NCI-H2107 (cell line): ENCODE data around the gene PPP1R1B.

Experiments
- DNase-seq: peaks from one replicate; lab custom pipeline; 2025; lab: John Stamatoyannopoulos, UW

The PPP1R1B gene

DNA sequence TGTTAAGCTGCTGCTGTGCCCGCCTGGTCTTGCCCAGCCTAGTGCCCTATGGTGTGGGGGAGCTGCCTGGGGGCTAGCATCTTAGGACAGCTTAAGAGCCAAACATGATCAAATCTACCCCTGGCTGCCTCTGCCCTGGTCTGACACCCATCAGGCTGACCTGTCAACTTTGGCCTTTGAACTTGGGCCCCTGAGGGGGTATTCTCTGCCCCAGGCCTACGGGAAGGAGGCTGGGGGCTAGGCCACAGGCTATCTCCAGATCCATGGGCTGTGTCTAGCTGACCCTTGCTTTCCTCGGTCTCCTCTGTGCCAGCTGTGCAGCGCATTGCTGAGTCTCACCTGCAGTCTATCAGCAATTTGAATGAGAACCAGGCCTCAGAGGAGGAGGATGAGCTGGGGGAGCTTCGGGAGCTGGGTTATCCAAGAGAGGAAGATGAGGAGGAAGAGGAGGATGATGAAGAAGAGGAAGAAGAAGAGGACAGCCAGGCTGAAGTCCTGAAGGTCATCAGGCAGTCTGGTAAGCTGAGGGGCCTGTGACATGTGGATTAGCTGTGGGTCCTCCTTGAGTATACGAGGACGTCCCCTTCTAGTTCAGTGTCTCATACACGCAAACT lies 6.9 kb downstream of the PPP1R1B start:
- no peak for DNase-seq

DNA sequence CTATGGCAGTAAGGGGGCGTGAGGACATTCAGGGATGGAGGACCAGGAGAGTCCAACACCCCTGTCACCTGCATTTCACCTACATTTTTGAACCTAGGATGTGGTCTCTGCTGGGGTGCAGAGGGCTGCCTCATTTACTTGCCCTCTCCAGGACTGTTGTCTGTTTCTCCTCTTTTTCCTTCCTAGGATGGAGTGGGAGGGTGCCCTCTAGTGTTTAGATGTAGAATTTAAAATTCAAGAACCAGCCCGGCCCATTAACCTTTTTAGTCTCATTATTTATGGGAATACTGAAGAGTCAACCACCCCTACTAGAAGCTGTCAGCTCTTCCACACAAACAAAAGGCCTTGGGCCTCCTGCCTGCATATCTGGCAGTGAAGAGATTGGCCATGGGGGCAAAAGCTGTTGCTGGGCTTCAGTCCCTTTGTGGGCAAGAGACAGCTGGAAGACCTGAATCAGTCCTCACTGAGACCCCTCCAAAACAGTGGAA lies 7.7 kb downstream of the PPP1R1B start:
- no peak for DNase-seq

GRCh38 chr17:39635614-39636176 lies 8.9 kb downstream of the PPP1R1B start:
- DNase-seq, result no peak

- no peak for DNase-seq
These were observed 9.8 kb downstream of the PPP1R1B start for GRCh38 chr17:39636587-39636926.

DNA sequence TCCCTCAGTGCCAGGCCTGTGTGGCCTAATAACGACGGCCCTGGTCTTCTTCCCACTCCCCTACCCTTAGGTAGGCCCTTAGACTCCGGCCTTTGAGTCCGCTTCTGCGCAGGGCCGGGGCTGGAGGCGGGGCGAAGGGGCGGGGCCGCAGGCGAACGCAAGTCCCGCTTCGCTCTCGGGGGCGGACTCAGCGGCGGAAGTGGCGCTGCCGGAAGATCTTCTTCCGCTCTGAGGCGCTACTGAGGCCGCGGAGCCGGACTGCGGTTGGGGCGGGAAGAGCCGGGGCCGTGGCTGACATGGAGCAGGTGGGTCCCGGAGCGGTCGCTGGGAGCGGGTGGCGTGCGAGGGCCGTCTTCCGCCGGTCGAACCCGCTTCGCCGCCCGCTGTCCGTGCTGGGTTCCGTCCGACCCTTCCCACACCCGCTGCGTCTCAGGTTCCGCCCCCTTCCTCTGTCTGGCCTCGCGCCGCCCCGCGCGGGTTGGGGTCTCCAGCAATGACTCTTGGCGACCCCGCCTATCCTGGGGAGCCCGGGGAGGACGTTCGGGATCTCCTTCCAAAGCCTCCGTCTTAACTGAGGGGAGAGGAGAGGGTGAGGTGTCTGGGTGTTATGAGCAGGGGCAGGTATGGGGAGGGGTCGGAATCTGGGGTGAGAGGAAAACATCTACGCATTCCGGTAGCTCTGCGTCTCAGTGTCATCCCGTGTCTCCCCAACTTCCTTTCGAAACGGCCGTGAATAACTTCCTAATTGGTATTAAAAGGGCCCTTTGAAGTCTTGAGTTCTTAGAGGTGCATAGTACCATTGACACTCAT lies 10.4 kb downstream of the PPP1R1B start, which contains the start of gene STARD3:
Gene STARD3 (plus strand): TSS at position 218 of the 810 bp plus-strand sequence. CDS start 16,388 bp downstream, outside the sequence.
- DNase-seq, result peak; percentile 65

GRCh38 chr17:39638317-39638716 lies 11.6 kb downstream of the PPP1R1B start:
- DNase-seq, result no peak

DNA sequence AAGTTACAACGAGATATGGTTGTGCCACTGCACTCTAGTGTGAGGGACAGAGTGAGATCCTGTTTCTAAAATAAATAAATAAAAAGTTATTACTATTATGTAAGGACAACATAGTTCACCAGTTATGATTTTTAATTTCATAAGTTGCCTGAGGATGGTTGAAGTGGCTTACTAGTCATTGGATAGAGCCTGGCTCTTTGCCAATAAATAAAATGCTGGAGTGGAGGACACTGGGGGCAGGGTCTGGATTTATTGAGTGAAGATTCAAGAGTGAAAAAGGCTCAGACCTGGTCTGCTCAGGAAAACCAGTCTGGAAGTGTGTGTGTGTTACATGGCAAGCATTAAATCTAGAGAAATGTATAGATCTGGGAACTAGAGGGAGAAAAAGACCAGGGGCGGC lies 12.3 kb downstream of the PPP1R1B start:
- no peak for DNase-seq

DNA sequence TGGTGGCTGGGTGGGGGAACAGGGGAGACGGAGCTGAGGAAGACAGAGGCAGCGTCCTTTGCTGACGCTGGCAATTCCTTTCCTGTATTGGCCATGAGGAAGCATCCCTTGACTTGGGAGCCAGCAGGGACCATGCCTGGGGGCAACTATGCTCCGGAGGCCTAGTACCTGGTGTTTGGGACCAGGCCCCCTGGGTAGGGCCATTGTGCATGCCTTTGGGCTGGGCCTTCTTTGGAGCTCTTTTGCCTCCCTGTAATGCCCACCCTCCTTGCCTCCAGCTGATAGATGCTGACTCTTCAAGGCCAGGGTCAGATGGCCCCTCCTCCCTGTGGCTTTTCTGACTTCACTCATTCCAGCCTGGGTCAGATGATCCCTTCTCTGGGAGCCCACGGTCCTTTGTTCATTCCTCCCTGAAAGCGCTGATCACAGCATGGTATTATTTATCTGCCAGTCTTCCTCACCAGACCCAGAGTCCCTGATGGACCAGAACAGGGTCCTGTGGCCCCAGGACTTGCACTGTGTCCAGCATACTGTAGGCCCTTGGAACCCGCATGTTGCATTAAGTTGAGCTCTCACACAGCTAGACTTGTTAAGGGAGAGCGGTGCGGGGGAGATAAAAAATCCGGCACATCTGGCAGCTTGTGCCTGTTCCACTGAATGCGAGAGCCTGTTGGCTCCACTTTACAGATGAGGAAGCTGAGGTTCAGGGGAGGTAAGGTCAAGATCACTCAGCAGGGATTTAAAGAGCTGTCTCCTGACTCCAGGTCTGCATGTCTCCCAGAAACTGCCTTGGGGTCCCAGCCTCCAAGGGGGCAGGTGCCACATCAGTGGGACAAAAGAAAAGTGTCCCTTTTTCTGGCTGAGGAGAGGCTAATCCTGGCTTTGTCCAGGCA lies 13.1 kb downstream of the PPP1R1B start:
- no peak for DNase-seq

DNA sequence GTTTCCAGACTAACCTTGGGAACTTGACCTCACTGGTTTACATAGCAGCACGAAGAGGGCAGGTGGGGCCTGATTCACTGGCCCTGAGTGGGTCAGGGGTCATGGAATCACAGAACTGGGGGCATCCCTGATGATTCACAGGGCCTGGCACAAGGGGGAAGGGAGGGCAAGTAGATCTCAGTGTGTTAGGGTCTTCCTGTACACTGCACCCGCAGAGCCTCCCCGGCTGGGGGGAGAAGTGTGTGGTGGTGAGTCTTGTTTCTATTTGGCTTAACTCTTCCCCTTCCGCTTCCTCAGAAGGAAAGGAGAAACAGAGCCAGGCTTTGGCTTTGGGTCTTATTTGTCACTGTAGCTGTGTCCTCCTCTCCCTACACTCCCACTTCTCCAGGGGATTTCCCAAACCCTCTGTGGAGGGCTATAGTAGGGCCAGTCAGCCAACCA lies 13.9 kb downstream of the PPP1R1B start:
- DNase-seq, result no peak

GRCh38 chr17:39641097-39641496 lies 14.3 kb downstream of the PPP1R1B start:
- no peak for DNase-seq

GRCh38 chr17:39641883-39642282 lies 15.1 kb downstream of the PPP1R1B start:
- no peak for DNase-seq

DNA sequence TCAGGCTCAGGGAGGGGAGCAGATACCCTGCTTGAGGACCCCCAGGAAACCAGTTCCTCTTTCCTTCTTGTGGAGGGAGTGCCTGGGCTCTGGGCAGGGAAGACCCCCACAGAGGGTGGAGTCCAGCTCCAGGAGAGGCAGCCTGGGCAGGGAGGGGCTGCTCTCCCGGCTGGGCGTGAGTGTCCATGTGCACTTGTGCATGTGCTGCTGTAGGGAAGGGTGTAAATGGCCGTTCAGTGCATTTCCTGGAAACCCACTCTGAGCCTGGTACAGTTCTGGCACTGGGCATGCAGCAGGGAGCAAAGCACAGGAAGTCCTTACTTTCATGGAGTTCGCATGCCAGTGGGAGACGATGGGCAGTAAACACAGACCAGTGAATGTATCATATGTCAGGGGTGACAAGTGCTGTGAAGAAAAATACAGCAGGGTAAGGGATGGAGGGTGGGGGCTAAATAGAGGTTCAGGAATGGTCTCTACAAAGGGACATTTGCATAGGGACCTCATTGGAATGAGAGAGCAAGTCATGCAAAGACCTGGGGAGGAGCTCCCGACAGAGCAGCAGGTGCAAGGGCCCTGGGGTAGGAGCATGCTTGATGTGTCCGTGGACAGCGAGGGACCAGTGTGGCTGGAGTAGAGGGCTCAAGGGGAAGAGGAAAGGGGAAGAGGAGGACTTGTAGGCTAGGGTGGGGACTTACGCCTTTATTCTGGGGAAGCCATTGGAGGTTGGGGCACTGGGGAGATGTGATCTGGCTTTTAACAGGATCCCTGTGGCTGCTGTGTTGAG lies 15.7 kb downstream of the PPP1R1B start:
- DNase-seq, result no peak

- DNase-seq, result no peak
These were observed 16.5 kb downstream of the PPP1R1B start for GRCh38 chr17:39643271-39643670.

DNA sequence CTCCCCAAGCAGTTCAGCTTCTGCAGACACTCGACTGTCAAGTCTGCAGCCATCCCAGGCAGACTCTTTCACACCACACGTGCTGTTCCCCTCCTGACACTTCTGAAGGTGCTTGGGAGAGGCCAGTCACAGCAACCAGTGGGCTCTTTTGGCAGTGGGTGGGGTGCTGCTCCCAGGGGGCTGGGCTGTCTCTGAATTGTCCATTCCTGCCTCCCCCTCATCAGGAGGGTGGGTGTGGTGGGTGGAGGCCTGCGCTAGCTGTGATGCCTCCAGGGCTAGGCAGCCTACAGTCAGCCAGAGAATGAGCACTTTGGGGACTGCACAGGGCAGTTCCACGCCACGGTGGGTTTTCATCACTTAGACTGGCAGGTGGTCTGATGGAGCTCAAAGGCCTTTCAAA lies 20.5 kb downstream of the PPP1R1B start:
- DNase-seq, result no peak

DNA sequence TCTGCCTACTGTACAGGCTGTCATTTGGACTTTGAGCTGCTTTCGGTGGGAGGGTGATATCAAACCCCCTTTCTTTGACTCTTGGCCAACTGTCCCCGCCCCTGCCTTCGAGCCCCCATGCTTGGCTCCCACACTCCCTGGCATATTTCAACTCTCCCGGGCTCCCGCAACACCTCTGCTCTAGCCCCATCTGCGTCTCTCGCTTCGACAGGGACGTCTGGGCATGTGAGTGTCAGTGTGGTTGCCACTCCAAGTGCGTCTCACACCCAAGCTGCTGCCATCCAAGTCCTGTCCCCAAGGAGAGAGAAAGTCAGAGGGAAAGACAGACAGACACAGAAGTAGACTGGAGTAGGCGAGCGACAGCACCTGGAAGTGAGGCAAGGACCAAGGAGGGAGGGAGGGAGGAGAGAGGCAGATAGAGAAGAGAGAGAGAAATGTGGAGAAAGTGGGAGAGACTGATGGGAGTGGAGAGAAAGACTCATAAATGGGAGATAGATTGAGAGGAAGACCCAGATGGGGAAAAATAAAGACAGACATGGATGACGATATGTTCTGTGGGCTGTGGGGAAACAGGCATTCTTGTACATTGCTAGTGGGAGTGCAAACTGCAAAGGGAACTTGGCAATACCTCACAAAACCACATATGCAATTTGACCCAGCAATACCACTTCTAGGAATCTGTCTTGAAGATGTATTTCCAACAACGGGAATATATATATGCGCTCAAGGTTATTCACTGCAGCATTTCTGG lies 22.0 kb downstream of the PPP1R1B start:
- DNase-seq, result no peak

GRCh38 chr17:39650121-39650579 lies 23.4 kb downstream of the PPP1R1B start:
- DNase-seq, result no peak

- DNase-seq, result no peak
These were observed 25.3 kb downstream of the PPP1R1B start for GRCh38 chr17:39651923-39652586.

DNA sequence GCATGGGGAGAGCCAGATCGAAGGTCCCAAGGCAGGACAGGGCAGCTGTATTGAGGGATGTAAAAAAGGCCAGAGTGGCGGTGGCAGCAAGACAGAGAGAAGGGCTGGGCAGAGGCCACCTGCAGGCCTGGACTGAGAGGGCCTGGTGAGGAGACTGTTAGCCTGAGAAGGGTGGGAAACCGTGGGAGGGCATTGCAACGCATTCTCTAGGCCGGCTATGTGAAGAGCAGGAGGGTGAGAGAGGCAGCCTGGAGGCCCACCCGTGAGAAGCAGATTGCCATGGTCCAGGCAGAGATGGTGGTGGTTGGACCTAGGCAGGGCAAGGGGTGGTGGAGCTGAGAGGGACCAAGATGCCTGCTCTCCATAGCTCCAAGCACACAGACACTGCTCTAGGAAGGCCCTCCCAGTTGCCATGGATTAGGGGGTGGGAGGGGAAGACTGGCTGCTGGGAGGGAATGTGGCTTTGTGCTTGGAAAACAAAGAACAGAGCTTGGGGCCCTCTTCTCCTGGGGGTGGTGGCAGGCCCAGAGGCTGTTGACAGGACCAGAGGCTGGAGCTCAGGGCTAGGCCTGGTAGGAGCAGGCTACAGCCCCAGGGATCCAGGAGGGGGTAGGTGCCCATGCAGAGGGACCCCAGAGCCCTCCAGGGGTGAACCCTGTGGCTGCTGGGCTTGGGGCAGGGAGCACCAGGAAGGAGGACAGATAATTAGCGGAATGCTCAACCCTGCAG lies 26.0 kb downstream of the PPP1R1B start:
- no peak for DNase-seq

- DNase-seq, result no peak
These were observed 26.5 kb downstream of the PPP1R1B start for GRCh38 chr17:39653316-39653661.
